ENCODE data around the gene CCL7. TPM values are rescaled to one million over a fixed set of nuclear protein-coding genes. Genes with fewer than 3 reads are reported as not detected.

CCL7 gene
- total RNA-seq, 2 donors from 2014 or later, result not detected

- no peaks in the 10 kb centered on the region for H3K9me3 ChIP-seq (ENCODE audit: control insufficient read depth, low read length, poor library complexity, severe bottlenecking)
- no peak overlapping the region for H3K27ac Mint-ChIP-seq
- peaks cover 7% of the 10 kb centered on the region for H3K4me1 Mint-ChIP-seq
- H3K4me3 Mint-ChIP-seq, result no peak overlapping the region
- peaks cover 54% of the 10 kb centered on the region for H3K27me3 Mint-ChIP-seq
- DNase-seq, result no peak
- peaks cover 3% of the 10 kb centered on the region for H3K36me3 Mint-ChIP-seq (ENCODE audit: low read depth)
- ATAC-seq, result no peak
These were observed 33.6 kb upstream of the CCL7 start for GRCh38 chr17:34236281-34236892.

- no peak overlapping the region for H3K27ac Mint-ChIP-seq
- DNase-seq, result no peak
- peaks cover 7% of the 10 kb centered on the region for H3K4me1 Mint-ChIP-seq
- ATAC-seq, result no peak
- peaks cover 3% of the 10 kb centered on the region for H3K36me3 Mint-ChIP-seq (ENCODE audit: low read depth)
- H3K27me3 Mint-ChIP-seq, result peaks cover 53% of the 10 kb centered on the region
- H3K9me3 ChIP-seq (ENCODE audit: control insufficient read depth, low read length, poor library complexity, severe bottlenecking), result no peaks in the 10 kb centered on the region
- no peak overlapping the region for H3K4me3 Mint-ChIP-seq
These were observed 32.6 kb upstream of the CCL7 start for GRCh38 chr17:34237458-34237857.

- no peak overlapping the region for H3K4me3 Mint-ChIP-seq
- H3K27ac Mint-ChIP-seq, result no peak overlapping the region
- H3K4me1 Mint-ChIP-seq, result peaks cover 3% of the 10 kb centered on the region
These were observed 29.0 kb upstream of the CCL7 start for GRCh38 chr17:34241062-34241461.

GRCh38 chr17:34242587-34243363 is 27.2 kb upstream of the CCL7 start:
- no peaks in the 10 kb centered on the region for H3K9me3 ChIP-seq (ENCODE audit: control insufficient read depth, low read length, poor library complexity, severe bottlenecking)
- H3K4me1 Mint-ChIP-seq, result peaks cover 2% of the 10 kb centered on the region
- H3K27ac Mint-ChIP-seq, result no peak overlapping the region
- H3K36me3 Mint-ChIP-seq (ENCODE audit: low read depth), result peaks cover 2% of the 10 kb centered on the region
- H3K27me3 Mint-ChIP-seq, result peaks cover 21% of the 10 kb centered on the region
- ATAC-seq (no peak), DNase-seq (no peak)
- no peak overlapping the region for H3K4me3 Mint-ChIP-seq

More at GRCh38 chr17:34241062-34241461, 29.0 kb upstream of the CCL7 start:
- Mint-ChIP-seq H3K36me3 (ENCODE audit: low read depth) (peaks cover 3% of the 10 kb centered on the region), H3K27me3 (peaks cover 29% of the 10 kb centered on the region)
- DNase-seq (no peak), ATAC-seq (no peak)
- H3K9me3 ChIP-seq (ENCODE audit: control insufficient read depth, low read length, poor library complexity, severe bottlenecking), result no peaks in the 10 kb centered on the region

DNA sequence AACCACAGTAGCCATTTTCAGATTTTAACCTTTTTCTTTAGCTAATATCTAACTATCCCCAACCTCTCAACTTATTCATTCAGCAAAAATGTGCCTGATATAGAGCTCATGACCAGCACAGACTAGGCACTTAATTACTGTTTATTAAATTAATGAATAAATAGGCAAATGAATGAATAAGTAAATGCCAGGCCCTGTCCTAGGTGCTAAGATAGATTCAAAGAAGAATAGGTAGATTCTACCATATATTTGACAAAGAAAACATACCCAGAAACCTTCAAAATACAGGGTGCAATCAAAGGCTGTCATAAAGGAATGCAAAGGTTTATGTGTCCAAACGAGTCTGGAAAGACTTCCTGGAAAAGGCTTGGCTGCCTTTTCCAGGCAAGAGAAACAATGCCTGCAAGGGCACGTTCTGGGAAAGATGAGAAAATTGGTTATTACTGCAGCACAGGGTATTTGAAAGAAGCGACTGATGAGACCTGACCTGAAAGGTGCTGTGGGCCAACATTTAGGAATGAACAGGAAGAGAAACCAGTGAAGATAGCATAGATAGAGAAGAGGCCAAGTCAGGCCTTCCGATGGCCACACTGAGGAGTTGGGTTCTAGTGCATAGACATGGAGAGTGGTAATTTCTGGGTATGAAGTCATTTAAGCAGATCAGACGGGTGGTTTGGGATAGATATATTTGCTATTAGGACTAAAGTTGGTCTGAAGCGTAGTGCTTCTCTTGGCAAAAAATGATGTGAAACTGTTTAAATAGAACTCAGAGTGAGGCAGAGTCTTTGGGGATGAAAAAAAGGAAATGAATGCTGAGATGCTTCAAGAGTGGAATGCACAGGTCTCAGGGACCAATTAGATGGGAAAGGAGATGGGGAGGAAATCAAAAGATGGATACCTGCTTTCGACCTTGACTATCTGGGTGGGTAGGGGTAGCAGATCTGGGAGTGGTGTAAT is 26.4 kb upstream of the CCL7 start:
- Mint-ChIP-seq H3K36me3 (ENCODE audit: low read depth) (peaks cover 2% of the 10 kb centered on the region), H3K27me3 (peaks cover 24% of the 10 kb centered on the region), H3K27ac (no peak overlapping the region), H3K4me1 (peaks cover 2% of the 10 kb centered on the region), H3K4me3 (no peak overlapping the region)
- ATAC-seq (no peak), DNase-seq (no peak)
- H3K9me3 ChIP-seq (ENCODE audit: control insufficient read depth, low read length, poor library complexity, severe bottlenecking), result no peaks in the 10 kb centered on the region

GRCh38 chr17:34245351-34245905 is 24.6 kb upstream of the CCL7 start:
- peaks cover 10% of the 10 kb centered on the region for H3K27me3 Mint-ChIP-seq
- no peak overlapping the region for H3K4me3 Mint-ChIP-seq
- H3K4me1 Mint-ChIP-seq, result peaks cover 2% of the 10 kb centered on the region
- no peak for ATAC-seq
- no peak for DNase-seq
- H3K27ac Mint-ChIP-seq, result no peak overlapping the region
- peaks cover 2% of the 10 kb centered on the region for H3K36me3 Mint-ChIP-seq (ENCODE audit: low read depth)
- H3K9me3 ChIP-seq (ENCODE audit: control insufficient read depth, low read length, poor library complexity, severe bottlenecking), result no peaks in the 10 kb centered on the region

DNA sequence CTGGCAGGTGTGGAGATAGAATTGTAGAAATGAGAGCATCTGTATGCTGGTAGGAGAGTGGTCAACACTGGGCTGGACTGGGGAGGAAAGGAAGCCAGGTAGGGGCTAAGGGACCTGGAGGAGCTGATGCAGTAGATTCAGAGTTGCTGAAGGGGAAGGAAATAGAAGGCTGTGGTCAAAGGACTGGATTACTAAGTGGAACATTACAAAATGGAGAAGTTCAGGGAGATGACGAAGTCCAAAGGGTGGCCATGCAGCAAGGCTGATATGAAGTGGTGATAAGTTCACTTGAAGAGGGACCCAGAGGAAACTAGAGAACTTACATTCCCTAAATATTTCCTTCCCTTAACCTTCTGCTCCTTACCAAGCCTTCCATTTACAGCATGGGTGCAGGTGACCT is 23.6 kb upstream of the CCL7 start:
- H3K27me3 Mint-ChIP-seq, result peaks cover 16% of the 10 kb centered on the region
- H3K4me1 Mint-ChIP-seq, result peaks cover 2% of the 10 kb centered on the region
- DNase-seq (no peak), ATAC-seq (peak; percentile 23)
- peaks cover 4% of the 10 kb centered on the region for H3K36me3 Mint-ChIP-seq (ENCODE audit: low read depth)
- no peaks in the 10 kb centered on the region for H3K9me3 ChIP-seq (ENCODE audit: control insufficient read depth, low read length, poor library complexity, severe bottlenecking)
- H3K4me3 Mint-ChIP-seq, result no peak overlapping the region
- H3K27ac Mint-ChIP-seq, result no peak overlapping the region

DNA sequence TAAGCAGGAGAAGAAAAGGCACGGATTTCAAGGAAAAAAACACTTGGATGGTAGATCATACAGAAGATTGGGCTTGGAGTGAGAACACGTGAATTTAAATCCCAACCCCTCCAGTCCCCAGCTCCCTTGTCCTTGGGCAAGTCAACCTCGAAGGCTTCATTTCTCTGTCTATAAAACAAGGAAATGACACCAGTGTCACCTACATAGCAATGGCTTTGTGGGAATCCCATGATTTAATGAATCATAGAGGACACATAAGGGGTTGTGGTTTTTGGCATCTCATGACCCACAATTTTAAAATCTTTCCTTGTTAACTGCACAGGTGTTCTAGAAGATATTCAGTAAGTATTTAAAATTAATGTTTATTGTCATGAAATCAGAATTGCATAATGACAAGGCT is 23.1 kb upstream of the CCL7 start:
- no peak for ATAC-seq

GRCh38 chr17:34248511-34249024 is 21.5 kb upstream of the CCL7 start:
- DNase-seq, result no peak
- ATAC-seq, result no peak
- peaks cover 2% of the 10 kb centered on the region for H3K4me1 Mint-ChIP-seq
- H3K27ac Mint-ChIP-seq, result no peak overlapping the region
- peaks cover 4% of the 10 kb centered on the region for H3K36me3 Mint-ChIP-seq (ENCODE audit: low read depth)
- H3K4me3 Mint-ChIP-seq, result no peak overlapping the region
- H3K9me3 ChIP-seq (ENCODE audit: control insufficient read depth, low read length, poor library complexity, severe bottlenecking), result no peaks in the 10 kb centered on the region
- H3K27me3 Mint-ChIP-seq, result peaks cover 35% of the 10 kb centered on the region

More for the DNA sequence above, 23.1 kb upstream of the CCL7 start:
- H3K27me3 Mint-ChIP-seq, result peaks cover 20% of the 10 kb centered on the region
- no peak for DNase-seq
- no peaks in the 10 kb centered on the region for H3K9me3 ChIP-seq (ENCODE audit: control insufficient read depth, low read length, poor library complexity, severe bottlenecking)
- H3K36me3 Mint-ChIP-seq (ENCODE audit: low read depth), result peaks cover 4% of the 10 kb centered on the region
- no peak overlapping the region for H3K27ac Mint-ChIP-seq
- peaks cover 2% of the 10 kb centered on the region for H3K4me1 Mint-ChIP-seq
- H3K4me3 Mint-ChIP-seq, result no peak overlapping the region

GRCh38 chr17:34249061-34249460 is 21.0 kb upstream of the CCL7 start:
- Mint-ChIP-seq H3K27me3 (peaks cover 40% of the 10 kb centered on the region), H3K4me1 (peaks cover 2% of the 10 kb centered on the region), H3K27ac (no peak overlapping the region), H3K36me3 (ENCODE audit: low read depth) (peaks cover 4% of the 10 kb centered on the region), H3K4me3 (no peak overlapping the region)
- H3K9me3 ChIP-seq (ENCODE audit: control insufficient read depth, low read length, poor library complexity, severe bottlenecking), result no peaks in the 10 kb centered on the region
- DNase-seq, result no peak
- ATAC-seq, result no peak

DNA sequence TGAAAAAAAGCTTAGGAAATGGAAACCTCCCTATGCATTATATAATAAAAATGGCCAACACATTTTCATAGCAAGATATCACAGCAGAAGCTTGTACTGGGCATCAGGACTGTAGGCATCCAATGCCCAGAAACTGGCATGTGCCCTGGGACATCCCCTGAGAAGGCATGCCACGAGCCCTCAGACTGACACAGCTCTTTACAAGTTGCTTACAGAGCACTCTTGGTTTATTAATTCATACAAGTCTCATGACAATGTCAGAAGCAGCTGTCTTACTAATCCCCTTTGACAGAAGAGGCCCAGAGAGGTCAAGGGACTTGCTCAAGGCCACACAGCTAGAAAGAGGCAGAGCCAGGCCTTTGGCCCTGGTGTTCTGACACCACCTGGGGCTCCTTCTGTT is 20.5 kb upstream of the CCL7 start:
- ATAC-seq (no peak), DNase-seq (no peak)
- Mint-ChIP-seq H3K27ac (no peak overlapping the region), H3K4me1 (peaks cover 2% of the 10 kb centered on the region), H3K27me3 (peaks cover 44% of the 10 kb centered on the region), H3K4me3 (no peak overlapping the region), H3K36me3 (ENCODE audit: low read depth) (peaks cover 4% of the 10 kb centered on the region)
- H3K9me3 ChIP-seq (ENCODE audit: control insufficient read depth, low read length, poor library complexity, severe bottlenecking), result no peaks in the 10 kb centered on the region

DNA sequence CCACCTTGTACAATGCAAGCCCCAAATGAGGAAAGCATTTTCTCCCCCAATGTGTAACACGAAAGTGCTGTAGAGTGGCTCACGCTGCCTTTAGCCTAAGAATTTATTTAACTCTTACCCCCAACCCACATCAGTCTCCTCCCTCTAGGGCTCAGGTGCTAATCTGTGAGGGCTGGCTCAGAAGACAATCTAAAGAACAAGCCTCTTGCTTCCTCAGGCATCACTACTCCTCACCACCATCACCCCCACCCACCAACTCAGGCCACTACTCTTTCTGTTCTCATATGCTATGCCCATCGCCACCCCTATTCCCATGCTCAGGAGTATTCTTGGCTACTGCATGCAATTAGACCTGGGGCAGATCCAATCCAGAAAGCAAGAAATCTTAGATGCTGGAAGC is 18.8 kb upstream of the CCL7 start:
- H3K9me3 ChIP-seq (ENCODE audit: control insufficient read depth, low read length, poor library complexity, severe bottlenecking), result no peaks in the 10 kb centered on the region
- Mint-ChIP-seq H3K36me3 (ENCODE audit: low read depth) (peaks cover 4% of the 10 kb centered on the region), H3K27ac (no peak overlapping the region), H3K27me3 (peaks cover 61% of the 10 kb centered on the region), H3K4me1 (peaks cover 8% of the 10 kb centered on the region), H3K4me3 (no peak overlapping the region)
- no peak for DNase-seq
- no peak for ATAC-seq

GRCh38 chr17:34252095-34252443 is 18.0 kb upstream of the CCL7 start:
- DNase-seq (no peak), ATAC-seq (no peak)
- Mint-ChIP-seq H3K27ac (no peak overlapping the region), H3K36me3 (ENCODE audit: low read depth) (peaks cover 2% of the 10 kb centered on the region), H3K4me3 (no peak overlapping the region), H3K27me3 (peaks cover 66% of the 10 kb centered on the region), H3K4me1 (peaks cover 6% of the 10 kb centered on the region)
- H3K9me3 ChIP-seq (ENCODE audit: control insufficient read depth, low read length, poor library complexity, severe bottlenecking), result no peaks in the 10 kb centered on the region

Data from T-helper 17 cell (primary cell).